SK-N-SH treated with all-trans-retinoic acid at 6 μM for 48 hours (cell line): ENCODE measurements around the gene GCC2.

ENCODE experiments used
- ATAC-seq: fragments of 200-7000 bp; cut with Tn5 transposase; 3 replicates; pipeline ENCODE4 v1.9.1; 2020; ENCODE audit warnings: mild to moderate bottlenecking, moderate library complexity
- ARNTL ChIP-seq: fragments of 450-650 bp; formaldehyde crosslinking; IDR thresholded peaks from 2 replicates; pipeline ENCODE4 v1.5.0; 2020; ENCODE audit warnings: low read depth, mild to moderate bottlenecking, moderate library complexity, borderline replicate concordance
- BACH2 ChIP-seq: fragments of 250-450 bp; sonication (Bioruptor Pico); IDR thresholded peaks from 2 replicates; pipeline ENCODE4 v1.9.0; 2021; ENCODE audit warnings: mild to moderate bottlenecking, borderline replicate concordance
- CREB5 ChIP-seq: fragments of 250-450 bp; sonication (Bioruptor Pico); IDR thresholded peaks from 2 replicates; pipeline ENCODE4 v1.5.1; 2020; ENCODE audit warnings: low read depth, mild to moderate bottlenecking, moderate library complexity
- CSDC2 ChIP-seq: fragments of 250-450 bp; sonication (Bioruptor Pico); IDR thresholded peaks from 2 replicates; pipeline ENCODE4 v1.5.0; 2020; ENCODE audit warnings: mild to moderate bottlenecking, moderate library complexity
- CSRNP3 ChIP-seq: fragments of 250-450 bp; sonication (Bioruptor Pico); IDR thresholded peaks from 2 replicates; pipeline ENCODE4 v1.5.1; 2021; ENCODE audit warnings: mild to moderate bottlenecking, moderate library complexity
- GLIS3 ChIP-seq: fragments of 250-450 bp; sonication (Bioruptor Pico); IDR thresholded peaks from 2 replicates; pipeline ENCODE4 v1.5.0; 2020; ENCODE audit warnings: mild to moderate bottlenecking, moderate library complexity
- ISL1 ChIP-seq: fragments of 250-450 bp; sonication (Bioruptor Pico); IDR thresholded peaks from 2 replicates; pipeline ENCODE4 v2.1.2; 2022; ENCODE audit warnings: mild to moderate bottlenecking, moderate library complexity
- OSR1 ChIP-seq: fragments of 250-450 bp; sonication (Bioruptor Pico); IDR thresholded peaks from 2 replicates; pipeline ENCODE4 v1.8.0; 2022; ENCODE audit warnings: moderate library complexity, mild to moderate bottlenecking, inconsistent platforms
- PATZ1 ChIP-seq: fragments of 250-450 bp; sonication (Bioruptor Pico); IDR thresholded peaks from 2 replicates; pipeline ENCODE4 v1.8.0; 2020; ENCODE audit warnings: mild to moderate bottlenecking, moderate library complexity, borderline replicate concordance
- POU6F1 ChIP-seq: fragments of 250-450 bp; sonication (Bioruptor Pico); IDR thresholded peaks from 2 replicates; pipeline ENCODE4 v1.8.0; 2021; ENCODE audit warnings: low read depth, mild to moderate bottlenecking, moderate library complexity, borderline replicate concordance
- PPARA ChIP-seq: fragments of 250-450 bp; sonication (Bioruptor Pico); IDR thresholded peaks from 2 replicates; pipeline ENCODE4 v1.5.0; 2020; ENCODE audit warnings: mild to moderate bottlenecking, borderline replicate concordance
- RARB ChIP-seq: fragments of 250-450 bp; sonication (Bioruptor Pico); IDR thresholded peaks from 2 replicates; pipeline ENCODE4 v1.8.0; 2021; ENCODE audit warnings: mild to moderate bottlenecking, moderate library complexity
- SNAI2 ChIP-seq: fragments of 250-450 bp; sonication (Bioruptor Pico); IDR thresholded peaks from 2 replicates; pipeline ENCODE4 v1.5.0; 2020; ENCODE audit warnings: mild to moderate bottlenecking, moderate library complexity
- TCF4 ChIP-seq: fragments of 250-450 bp; sonication (Bioruptor Pico); IDR thresholded peaks from 2 replicates; pipeline ENCODE4 v1.8.0; 2021; ENCODE audit warnings: mild to moderate bottlenecking, moderate library complexity, borderline replicate concordance
- TOX ChIP-seq: fragments of 250-450 bp; sonication (Bioruptor Pico); IDR thresholded peaks from 2 replicates; pipeline ENCODE4 v1.8.0; 2021; ENCODE audit warnings: mild to moderate bottlenecking, moderate library complexity, borderline replicate concordance
- TSHZ2 ChIP-seq: fragments of 250-450 bp; sonication (Bioruptor Pico); IDR thresholded peaks from 2 replicates; pipeline ENCODE4 v1.5.0; 2020; ENCODE audit warnings: mild to moderate bottlenecking, moderate library complexity
- ZC3H10 ChIP-seq: fragments of 250-450 bp; sonication (Bioruptor Pico); IDR thresholded peaks from 2 replicates; pipeline ENCODE4 v1.5.1; 2021; ENCODE audit warnings: mild to moderate bottlenecking, moderate library complexity
- ZFP3 ChIP-seq: fragments of 250-450 bp; sonication (Bioruptor Pico); IDR thresholded peaks from 2 replicates; pipeline ENCODE4 v1.5.0; 2020; ENCODE audit warnings: mild to moderate bottlenecking, moderate library complexity
- ZFP30 ChIP-seq: fragments of 450-650 bp; formaldehyde crosslinking; IDR thresholded peaks from 2 replicates; pipeline ENCODE4 v1.5.0; 2022; ENCODE audit warnings: mild to moderate bottlenecking, moderate library complexity
- ZNF565 ChIP-seq: fragments of 450-650 bp; formaldehyde crosslinking; conservative IDR thresholded peaks from 2 replicates; pipeline ENCODE4 v1.5.0; 2020; ENCODE audit warnings: low read depth, mild to moderate bottlenecking, moderate library complexity
- ZNF8 ChIP-seq: fragments of 450-650 bp; formaldehyde crosslinking; IDR thresholded peaks from 2 replicates; pipeline ENCODE4 v1.5.0; 2020; ENCODE audit warnings: mild to moderate bottlenecking, moderate library complexity

Gene GCC2

GRCh38 chr2:108413711-108414095, 35.3 kb upstream of the GCC2 start:
- TF ChIP-seq TSHZ2 (CRISPR knock-in tag) (no peak), POU6F1 (no peak), TCF4 (CRISPR knock-in tag) (no peak), CSRNP3 (CRISPR knock-in tag) (no peak), ZNF565 (no peak), GLIS3 (no peak), RARB (no peak), BACH2 (CRISPR knock-in tag) (no peak), ZFP30 (CRISPR knock-in tag) (no peak)
- no peak for ATAC-seq

GRCh38 chr2:108414256-108414876, 34.6 kb upstream of the GCC2 start:
- ATAC-seq: no peak
- TF ChIP-seq ZNF565: no peak
- TF ChIP-seq CSDC2 (CRISPR knock-in tag): no peak
- no peak for TF ChIP-seq PATZ1 (CRISPR knock-in tag)
- TF ChIP-seq ISL1 (CRISPR knock-in tag): no peak
- TF ChIP-seq RARB: no peak
- TF ChIP-seq ZFP30 (CRISPR knock-in tag): no peak
- no peak for TF ChIP-seq TOX (CRISPR knock-in tag)
- TF ChIP-seq SNAI2: no peak
- TF ChIP-seq TCF4 (CRISPR knock-in tag): no peak

- no peak for ATAC-seq
- TF ChIP-seq PPARA (CRISPR knock-in tag): no peak
- TF ChIP-seq TSHZ2 (CRISPR knock-in tag): no peak
- no peak for TF ChIP-seq ZNF8 (CRISPR knock-in tag)
- TF ChIP-seq ARNTL (CRISPR knock-in tag): no peak
- no peak for TF ChIP-seq ZNF565
- TF ChIP-seq TOX (CRISPR knock-in tag): no peak
- TF ChIP-seq ZFP3 (CRISPR knock-in tag): no peak
- TF ChIP-seq PATZ1 (CRISPR knock-in tag): no peak
- no peak for TF ChIP-seq ZC3H10 (CRISPR knock-in tag)
- TF ChIP-seq OSR1 (CRISPR knock-in tag): no peak
- no peak for TF ChIP-seq CSDC2 (CRISPR knock-in tag)
- TF ChIP-seq ISL1 (CRISPR knock-in tag): no peak
- no peak for TF ChIP-seq ZFP30 (CRISPR knock-in tag)
- TF ChIP-seq RARB: no peak
- TF ChIP-seq CREB5 (CRISPR knock-in tag): no peak
- TF ChIP-seq POU6F1: no peak
Measured at GRCh38 chr2:108414945-108415344, 34.1 kb upstream of the GCC2 start.
